IMR-90 (cell line): ENCODE data around the gene MTTP. TPM values are rescaled to one million over a fixed set of nuclear protein-coding genes. Genes with fewer than 3 reads are reported as not detected.

ENCODE experiments used
- ATAC-seq: fragments of 200-7000 bp; cut with Tn5 transposase; 2 replicates; pipeline ENCODE4 v1.9.1; 2020; ENCODE audit warnings: low read depth, mild to moderate bottlenecking, moderate library complexity
- BruUV-seq: library from RNA; stranded (reverse); fragments of 400-500 nt; replicated peaks from 2 replicates; lab custom pipeline; 2021; lab: Mats Ljungman, UMichigan
- CTCF ChIA-PET: fragments of 300-600 bp; formaldehyde crosslinking; extraction: SDS; loops from one replicate; lab custom pipeline; 2021; ENCODE audit warnings: antibody characterized with exemption; lab: Yijun Ruan, JAX
- POLR2A ChIA-PET: fragments of 300-600 bp; sonication (Branson Sonifier 250); formaldehyde crosslinking; loops from one replicate; lab custom pipeline; 2022; ENCODE audit warnings: antibody characterized with exemption; ENCODE audit not compliant: unreplicated experiment; lab: Charles Lee
- DNase-seq: peaks from one replicate; pipeline ENCODE4 v3.0.0; 2013
- H2AFZ ChIP-seq: replicated peaks from 2 replicates; pipeline ENCODE3; 2013; ENCODE audit warnings: low read length, mild to moderate bottlenecking; ENCODE audit not compliant: poor library complexity
- H2AK5ac ChIP-seq: 2 replicates; pipeline ENCODE4 v1.6.1; 2013; ENCODE audit warnings: low read depth, low read length, inconsistent platforms
- H2AK9ac ChIP-seq: replicated peaks from 2 replicates; pipeline ENCODE3; 2013; ENCODE audit warnings: mild to moderate bottlenecking, low read depth, low read length, moderate library complexity; ENCODE audit not compliant: poor library complexity
- H2BK120ac ChIP-seq: 2 replicates; pipeline ENCODE4 v1.6.1; 2013; ENCODE audit warnings: low read depth, low read length, inconsistent platforms
- H2BK15ac ChIP-seq: 3 replicates; pipeline ENCODE4 v1.6.1; 2013; ENCODE audit warnings: low read depth, low read length, inconsistent platforms
- H2BK20ac ChIP-seq: 2 replicates; pipeline ENCODE4 v1.6.1; 2013; ENCODE audit warnings: low read depth, mild to moderate bottlenecking, inconsistent platforms, low read length, moderate library complexity
- H2BK5ac ChIP-seq: 2 replicates; pipeline ENCODE4 v1.6.1; 2013; ENCODE audit warnings: mild to moderate bottlenecking, low read depth, low read length, inconsistent platforms; ENCODE audit not compliant: poor library complexity, severe bottlenecking
- H3K14ac ChIP-seq: replicated peaks from 2 replicates; pipeline ENCODE4 v1.6.1; 2013; ENCODE audit warnings: low read depth, low read length, inconsistent platforms
- H3K18ac ChIP-seq: 2 replicates; pipeline ENCODE4 v1.6.1; 2013; ENCODE audit warnings: low read depth, low read length, control low read depth
- H3K23ac ChIP-seq: 2 replicates; pipeline ENCODE4 v1.6.1; 2013; ENCODE audit warnings: low read depth, low read length, inconsistent platforms
- H3K27ac ChIP-seq: 2 replicates; pipeline ENCODE4 v1.5.1; 2013; ENCODE audit warnings: mild to moderate bottlenecking, control low read depth, low read length; ENCODE audit not compliant: insufficient read depth
- H3K27me3 ChIP-seq: 2 replicates; pipeline ENCODE4 v1.6.1; 2013; ENCODE audit warnings: low read length; ENCODE audit not compliant: control insufficient read depth, insufficient read depth
- H3K36me3 ChIP-seq: 2 replicates; pipeline ENCODE4 v1.6.1; 2013; ENCODE audit warnings: low read length, mixed read lengths; ENCODE audit not compliant: control insufficient read depth, insufficient read depth
- H3K4ac ChIP-seq: 2 replicates; pipeline ENCODE4 v1.6.1; 2013; ENCODE audit warnings: low read depth, low read length, inconsistent platforms
- H3K4me1 ChIP-seq: 2 replicates; pipeline ENCODE4 v1.6.1; 2013; ENCODE audit warnings: low read length, mixed read lengths; ENCODE audit not compliant: control insufficient read depth, insufficient read depth
- H3K4me2 ChIP-seq: 2 replicates; pipeline ENCODE4 v1.6.1; 2013; ENCODE audit warnings: low read depth, mild to moderate bottlenecking, control low read depth, low read length, moderate library complexity
- H3K4me3 ChIP-seq: 2 replicates; pipeline ENCODE4 v1.5.1; 2013; ENCODE audit warnings: low read depth, mild to moderate bottlenecking, control low read depth, low read length, moderate library complexity; ENCODE audit not compliant: insufficient read depth
- H3K56ac ChIP-seq: 2 replicates; pipeline ENCODE4 v1.6.1; 2013; ENCODE audit warnings: low read length, inconsistent platforms; ENCODE audit not compliant: insufficient read depth; ENCODE audit errors: extremely low read depth
- H3K79me1 ChIP-seq, 2 experiments: 2 replicates each; pipeline ENCODE4 v1.6.1; 2013; ENCODE audit warnings: low read length in 2 of 2, inconsistent platforms in 1 of 2, low read depth in 1 of 2
- H3K9ac ChIP-seq: 2 replicates; pipeline ENCODE4 v1.6.1; 2013; ENCODE audit warnings: low read depth, low read length, control low read depth
- H3K9me1 ChIP-seq: 2 replicates; pipeline ENCODE4 v1.6.1; 2013; ENCODE audit warnings: low read length, inconsistent platforms; ENCODE audit not compliant: insufficient read depth
- H3K9me3 ChIP-seq: 2 replicates; pipeline ENCODE4 v1.6.1; 2013; ENCODE audit warnings: low read length; ENCODE audit not compliant: control insufficient read depth, insufficient read depth
- H4K20me1 ChIP-seq: 2 replicates; pipeline ENCODE4 v1.6.1; 2013; ENCODE audit warnings: low read length, inconsistent platforms; ENCODE audit not compliant: insufficient read depth
- H4K5ac ChIP-seq: 2 replicates; pipeline ENCODE4 v1.6.1; 2013; ENCODE audit warnings: mild to moderate bottlenecking, low read depth, low read length, control low read depth
- H4K8ac ChIP-seq, 2 experiments: 2 replicates each; pipeline ENCODE4 v1.6.1; 2013; ENCODE audit warnings: low read depth in 2 of 2, low read length in 2 of 2, control low read depth in 1 of 2, inconsistent platforms in 1 of 2
- H4K91ac ChIP-seq: 2 replicates; pipeline ENCODE4 v1.6.1; 2013; ENCODE audit warnings: low read depth, low read length, inconsistent platforms; ENCODE audit not compliant: insufficient read depth
- BHLHE40 ChIP-seq: fragments of 150-350 bp; IDR thresholded peaks from 2 replicates; pipeline ENCODE4 v1.6.1; 2016; ENCODE audit warnings: mild to moderate bottlenecking, low read depth, low read length
- CEBPB ChIP-seq: IDR thresholded peaks from 2 replicates; pipeline ENCODE4 v1.6.1; 2012; ENCODE audit warnings: low read depth, low read length, improper control_type of control experiment
- CTCF ChIP-seq: conservative IDR thresholded peaks from 2 replicates; pipeline ENCODE4 v1.5.1; 2012; ENCODE audit warnings: mild to moderate bottlenecking, low read depth, low read length, improper control_type of control experiment
- MAFK ChIP-seq: IDR thresholded peaks from 2 replicates; pipeline ENCODE4 v1.6.1; 2012; ENCODE audit warnings: low read depth, low read length, improper control_type of control experiment
- RAD21 ChIP-seq: IDR thresholded peaks from 2 replicates; pipeline ENCODE4 v1.6.1; 2012; ENCODE audit warnings: low read length, improper control_type of control experiment
- RCOR1 ChIP-seq: IDR thresholded peaks from 2 replicates; pipeline ENCODE4 v1.6.1; 2012; ENCODE audit warnings: mild to moderate bottlenecking, low read length, improper control_type of control experiment; ENCODE audit not compliant: insufficient replicate concordance
- RFX5 ChIP-seq: IDR thresholded peaks from 2 replicates; pipeline ENCODE4 v1.8.0; 2012; ENCODE audit warnings: low read depth, mild to moderate bottlenecking, low read length, moderate library complexity
- WGBS, 2 experiments: methylation state at CpG; one replicate each; pipeline versions ENCODE4 v1.1.5 to v1.1.7; 2013; ENCODE audit warnings: missing lambda C conversion rate in 2 of 2; ENCODE audit not compliant: insufficient read length in 1 of 2; ENCODE audit errors: extremely low coverage in 2 of 2; 5-methylcytosine and 5-hydroxymethylcytosine counted together
- dilution Hi-C: fragments of 300-500 bp; cut with HindIII; formaldehyde crosslinking; loops from one replicate; pipeline ENCODE4 v1.14.3; 2018; ENCODE audit warnings: low sequenced_read_pairs; ENCODE audit not compliant: unreplicated experiment
- in situ Hi-C: fragments of 300-500 bp; cut with MboI; formaldehyde crosslinking; loops from 3 replicates; pipeline ENCODE4 v1.14.3; 2019; ENCODE audit warnings: low sequenced_read_pairs, inconsistent platforms, mixed read lengths
- intact Hi-C: fragments of 100-400 bp; cut with micrococcal nuclease; formaldehyde crosslinking; loops from 2 replicates; pipeline ENCODE4 v1.10.0; 2022
- polyA plus RNA-seq, 3 experiments: library from polyadenylated mRNA; depleted of rRNA; stranded (reverse); fragments of >200 nt; gene quantifications; 2 replicates each; pipeline ENCODE4 v1.2.3, GENCODE V29; 2012; ENCODE audit warnings: low replicate concordance in 1 of 3
- total RNA-seq: library from RNA; depleted of rRNA; stranded (reverse); fragments of >200 nt; gene quantifications from 2 replicates; pipeline ENCODE4 v1.2.3, GENCODE V29; 2012

Gene MTTP
- total and polyA plus RNA-seq, 2 of the 4 experiments (the other 2 are of a cell fraction) = under 0.01 to 0.03 TPM

GRCh38 chr4:99651016-99651769, 76.6 kb downstream of the MTTP start:
- POLR2A ChIA-PET = interaction anchor here (0.7 kb wide), 1 partner anchor 30 kb away, joined by 3 read pairs; no protein-coding TSS in a partner anchor
- WGBS, 2 experiments = 79% methylated on average over 13 of the region's 18 CpGs; no CpG with 5 or more reads in 1 of the 2 experiments
- H4K5ac ChIP-seq = no peak overlapping the region

More at GRCh38 chr4:99651016-99651769, 76.6 kb downstream of the MTTP start:
- H3K4ac ChIP-seq = no peak overlapping the region
- dilution Hi-C loops = no loop called here
- no peak overlapping the region for H3K14ac ChIP-seq
- H3K36me3 ChIP-seq = no peaks in the 10 kb centered on the region
- no peak overlapping the region for H3K4me2 ChIP-seq
- no peak overlapping the region for H3K27ac ChIP-seq
- DNase-seq (no peak), ATAC-seq (no peak)
- no peaks in the 10 kb centered on the region; the same call in 1 of the 2 replicates for H3K9me3 ChIP-seq
- H2BK15ac ChIP-seq = no peak overlapping the region
- H2BK5ac ChIP-seq = no peak overlapping the region
- H4K91ac ChIP-seq = no peak overlapping the region
- no peak overlapping the region for H2BK120ac ChIP-seq
- TF ChIP-seq MAFK (no peak), BHLHE40 (no peak), RFX5 (no peak), RCOR1 (no peak), CEBPB (no peak), RAD21 (no peak), CTCF (no peak)
- no peaks in the 10 kb centered on the region for H3K79me1 ChIP-seq
- H2AFZ ChIP-seq = no peak overlapping the region
- no peak overlapping the region for H2BK20ac ChIP-seq
- no peaks in the 10 kb centered on the region for H3K9me1 ChIP-seq
- BruUV-seq = no TSS peak
- H3K18ac ChIP-seq = no peak overlapping the region
- H3K23ac ChIP-seq = no peak overlapping the region
- H3K9ac ChIP-seq = no peak overlapping the region
- H3K27me3 ChIP-seq = peaks cover 5% of the 10 kb centered on the region
- in situ Hi-C loops = no loop called here
- H2AK5ac ChIP-seq = no peak overlapping the region
- CTCF ChIA-PET = no interaction called here
- no peak overlapping the region for H3K56ac ChIP-seq
- peaks cover 2% of the 10 kb centered on the region; the same call in 1 of the 2 replicates for H3K4me1 ChIP-seq
- no peak overlapping the region for H4K8ac ChIP-seq
- H4K20me1 ChIP-seq = no peaks in the 10 kb centered on the region
- intact Hi-C loops = no loop called here
- no peak overlapping the region for H3K4me3 ChIP-seq
- H2AK9ac ChIP-seq = no peak overlapping the region
